WTC11 (cell line): ENCODE data around the gene ORM1. TPM values are rescaled to one million over a fixed set of nuclear protein-coding genes. Genes with fewer than 3 reads are reported as not detected.

Experiments
- ATAC-seq: fragments of 200-7000 bp; cut with Tn5 transposase; 2 replicates; pipeline ENCODE4 v1.10.0; 2021; ENCODE audit warnings: mild to moderate bottlenecking, moderate library complexity
- CTCF ChIA-PET: fragments of 300-600 bp; sonication (Branson Sonifier 250); formaldehyde crosslinking; loops from one replicate; lab custom pipeline; 2021; ENCODE audit warnings: antibody characterized with exemption; lab: Charles Lee
- POLR2A ChIA-PET: fragments of 350-600 bp; sonication (Branson Sonifier 250); formaldehyde crosslinking; loops from one replicate; lab custom pipeline; 2021; ENCODE audit warnings: antibody characterized with exemption; lab: Charles Lee
- DNase-seq: peaks from one replicate; pipeline ENCODE4 v3.0.0; 2021; ENCODE audit warnings: low spot score
- H3K27ac Mint-ChIP-seq: 2 replicates; pipeline ENCODE4 v1.8.0; 2021; ENCODE audit warnings: mixed read lengths
- H3K27me3 Mint-ChIP-seq: 2 replicates; pipeline ENCODE4 v1.8.0; 2021; ENCODE audit warnings: low read depth, mild to moderate bottlenecking, moderate library complexity, mixed read lengths
- H3K36me3 Mint-ChIP-seq: 2 replicates; pipeline ENCODE4 v1.8.0; 2021; ENCODE audit warnings: mixed read lengths
- H3K4me1 Mint-ChIP-seq: 2 replicates; pipeline ENCODE4 v1.8.0; 2022; ENCODE audit warnings: mixed read lengths
- H3K4me3 Mint-ChIP-seq: 2 replicates; pipeline ENCODE4 v1.8.0; 2021; ENCODE audit warnings: mild to moderate bottlenecking, moderate library complexity, mixed read lengths
- H3K9me3 Mint-ChIP-seq: 2 replicates; pipeline ENCODE4 v1.8.0; 2021; ENCODE audit warnings: mixed read lengths
- CTCF ChIP-seq: fragments of 200-600 bp; IDR thresholded peaks from 2 replicates; pipeline ENCODE4 v1.8.0; 2022; ENCODE audit warnings: antibody characterized with exemption
- E2F1 ChIP-seq: sonication (generic); formaldehyde crosslinking; IDR thresholded peaks from 2 replicates; pipeline ENCODE4 v1.8.0; 2022; ENCODE audit warnings: mild to moderate bottlenecking, missing genetic modification reagents
- ESRRA ChIP-seq: sonication (generic); formaldehyde crosslinking; IDR thresholded peaks from 2 replicates; pipeline ENCODE4 v1.8.1; 2022; ENCODE audit warnings: mild to moderate bottlenecking, missing genetic modification reagents, borderline replicate concordance
- ETV6 ChIP-seq: sonication (generic); formaldehyde crosslinking; IDR thresholded peaks from 2 replicates; pipeline ENCODE4 v1.8.1; 2022; ENCODE audit warnings: mild to moderate bottlenecking, missing genetic modification reagents
- FOXJ3 ChIP-seq: sonication (generic); formaldehyde crosslinking; IDR thresholded peaks from 2 replicates; pipeline ENCODE4 v1.9.0; 2021; ENCODE audit warnings: missing genetic modification reagents, mild to moderate bottlenecking, borderline replicate concordance
- FOXP1 ChIP-seq: sonication (generic); formaldehyde crosslinking; IDR thresholded peaks from 2 replicates; pipeline ENCODE4 v1.8.0; 2022; ENCODE audit warnings: missing genetic modification reagents, mild to moderate bottlenecking, moderate library complexity, borderline replicate concordance
- FOXP4 ChIP-seq: sonication (generic); formaldehyde crosslinking; IDR thresholded peaks from 2 replicates; pipeline ENCODE4 v1.8.0; 2022; ENCODE audit warnings: mild to moderate bottlenecking, missing genetic modification reagents
- MXD4 ChIP-seq: fragments of 250-450 bp; sonication (Bioruptor Pico); IDR thresholded peaks from 2 replicates; pipeline ENCODE4 v1.8.0; 2021; ENCODE audit warnings: mild to moderate bottlenecking, moderate library complexity, borderline replicate concordance
- MYBL2 ChIP-seq: sonication (generic); formaldehyde crosslinking; IDR thresholded peaks from 2 replicates; pipeline ENCODE4 v1.8.1; 2023; ENCODE audit warnings: mild to moderate bottlenecking, moderate library complexity, missing genetic modification reagents
- NFATC4 ChIP-seq: fragments of 250-450 bp; sonication (Bioruptor Pico); IDR thresholded peaks from 2 replicates; pipeline ENCODE4 v1.9.0; 2021; ENCODE audit warnings: mild to moderate bottlenecking
- NFE2L1 ChIP-seq: sonication (generic); formaldehyde crosslinking; IDR thresholded peaks from 2 replicates; pipeline ENCODE4 v1.8.1; 2023; ENCODE audit warnings: missing genetic modification reagents
- TP53 ChIP-seq: sonication (generic); formaldehyde crosslinking; IDR thresholded peaks from 2 replicates; pipeline ENCODE4 v1.8.1; 2023; ENCODE audit warnings: mild to moderate bottlenecking, missing genetic modification reagents
- ZNF121 ChIP-seq: sonication (generic); formaldehyde crosslinking; IDR thresholded peaks from 2 replicates; pipeline ENCODE4 v1.8.0; 2023; ENCODE audit warnings: missing genetic modification reagents
- ZNF138 ChIP-seq: sonication (generic); formaldehyde crosslinking; conservative IDR thresholded peaks from 2 replicates; pipeline ENCODE4 v1.8.1; 2022; ENCODE audit warnings: mild to moderate bottlenecking, moderate library complexity, missing genetic modification reagents
- ZNF263 ChIP-seq: sonication (generic); formaldehyde crosslinking; IDR thresholded peaks from 2 replicates; pipeline ENCODE4 v1.8.1; 2022; ENCODE audit warnings: low read depth, mild to moderate bottlenecking, moderate library complexity, missing genetic modification reagents
- ZNF317 ChIP-seq: sonication (generic); formaldehyde crosslinking; IDR thresholded peaks from 2 replicates; pipeline ENCODE4 v1.8.1; 2023; ENCODE audit warnings: low read depth, mild to moderate bottlenecking, moderate library complexity, missing genetic modification reagents, borderline replicate concordance
- ZNF396 ChIP-seq: fragments of 250-450 bp; sonication (Bioruptor Pico); IDR thresholded peaks from 2 replicates; pipeline ENCODE4 v1.8.0; 2021; ENCODE audit warnings: mild to moderate bottlenecking, moderate library complexity, borderline replicate concordance
- ZNF423 ChIP-seq: fragments of 250-450 bp; sonication (Bioruptor Pico); IDR thresholded peaks from 2 replicates; pipeline ENCODE4 v2.1.2; 2022; ENCODE audit warnings: mild to moderate bottlenecking, moderate library complexity
- total RNA-seq: library from RNA; stranded (reverse); gene quantifications from 3 replicates; pipeline ENCODE4 v1.2.3, GENCODE V29; 2021
- TF ChIP-seq, protein P1 (sequence below): fragments of 250-450 bp; sonication (Bioruptor Pico); IDR thresholded peaks from 2 replicates; pipeline ENCODE4 v1.9.0; 2021; ENCODE audit warnings: mild to moderate bottlenecking, borderline replicate concordance
- TF ChIP-seq, protein P2 (sequence below): sonication (generic); formaldehyde crosslinking; IDR thresholded peaks from 2 replicates; pipeline ENCODE4 v1.8.1; 2023; ENCODE audit warnings: mild to moderate bottlenecking, missing genetic modification reagents
- TF ChIP-seq, protein P3 (sequence below): sonication (generic); formaldehyde crosslinking; IDR thresholded peaks from 2 replicates; pipeline ENCODE4 v1.8.0; 2023; ENCODE audit warnings: missing genetic modification reagents, mild to moderate bottlenecking, borderline replicate concordance

The ORM1 gene
- total RNA-seq, 1 experiment from 2014 or later, result 3.9 TPM

DNA sequence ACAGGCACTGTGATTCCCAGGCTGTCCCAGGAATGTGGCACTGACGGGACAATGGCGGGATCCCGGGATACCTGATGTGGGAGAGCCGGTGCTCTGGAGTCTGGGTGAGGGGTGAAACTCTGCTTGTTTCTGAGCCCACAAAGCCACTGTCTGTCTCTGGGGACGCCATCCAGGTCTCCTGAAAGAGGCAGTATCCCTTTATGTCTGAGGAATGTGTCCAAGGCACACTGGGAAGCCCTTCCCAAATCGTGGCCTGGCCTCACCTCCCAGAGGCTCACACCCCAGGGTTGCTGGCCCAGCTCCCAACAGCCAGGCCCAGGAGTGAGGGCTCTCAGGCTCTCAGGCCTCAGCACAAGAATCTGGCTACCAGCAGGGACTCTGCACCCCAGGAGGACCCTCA, 33.9 kb downstream of the ORM1 start:
- no peaks in the 10 kb centered on the region for H3K4me1 Mint-ChIP-seq
- H3K27me3 Mint-ChIP-seq, result no peaks in the 10 kb centered on the region
- H3K27ac Mint-ChIP-seq, result no peak overlapping the region
- no peak overlapping the region for H3K4me3 Mint-ChIP-seq
- ATAC-seq (no peak), DNase-seq (no peak)
- H3K9me3 Mint-ChIP-seq, result no peaks in the 10 kb centered on the region
- TF ChIP-seq ZNF263 (CRISPR knock-in tag), result no peak
- peaks cover 45% of the 10 kb centered on the region for H3K36me3 Mint-ChIP-seq
- ChIA-PET CTCF (no interaction called here), POLR2A (no interaction called here)

DNA sequence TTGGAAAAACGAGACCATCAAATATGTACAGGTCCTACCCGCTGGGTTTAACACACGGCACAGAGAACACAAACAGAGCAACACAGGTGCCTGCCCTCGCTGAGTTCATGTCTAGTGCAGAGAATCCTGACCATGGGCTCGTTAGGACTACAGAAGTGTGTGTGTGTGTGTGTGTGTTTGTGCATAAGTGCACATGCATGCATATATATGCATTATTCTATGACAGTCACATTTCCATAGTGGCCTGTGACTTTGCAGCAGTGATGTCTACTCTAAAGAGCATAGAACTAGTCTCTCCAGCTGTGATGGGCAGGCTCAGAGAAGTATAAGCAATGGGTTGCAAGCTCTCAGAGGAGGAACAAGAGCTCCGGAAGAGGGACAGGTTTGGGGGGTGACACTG, 34.5 kb downstream of the ORM1 start:
- no peak overlapping the region for H3K27ac Mint-ChIP-seq
- CTCF ChIA-PET, result no interaction called here

More for the DNA sequence above, 34.5 kb downstream of the ORM1 start:
- no peaks in the 10 kb centered on the region for H3K27me3 Mint-ChIP-seq
- peaks cover 47% of the 10 kb centered on the region for H3K36me3 Mint-ChIP-seq
- POLR2A ChIA-PET, result no interaction called here
- H3K4me3 Mint-ChIP-seq, result no peak overlapping the region
- H3K9me3 Mint-ChIP-seq, result no peaks in the 10 kb centered on the region
- TF ChIP-seq ZNF423 (CRISPR knock-in tag) (no peak), ZNF396 (CRISPR knock-in tag) (no peak), NFATC4 (no peak), MYBL2 (CRISPR knock-in tag) (no peak), ZNF317 (no peak), CTCF (no peak), ESRRA (no peak), ETV6 (CRISPR knock-in tag) (no peak), NFE2L1 (no peak), MXD4 (no peak), TP53 (CRISPR knock-in tag) (no peak), FOXJ3 (no peak), E2F1 (CRISPR knock-in tag) (no peak), ZNF121 (CRISPR knock-in tag) (no peak), ZNF138 (CRISPR knock-in tag) (no peak), FOXP4 (CRISPR knock-in tag) (no peak), FOXP1 (CRISPR knock-in tag) (no peak)
- TF ChIP-seq, protein P1, sequence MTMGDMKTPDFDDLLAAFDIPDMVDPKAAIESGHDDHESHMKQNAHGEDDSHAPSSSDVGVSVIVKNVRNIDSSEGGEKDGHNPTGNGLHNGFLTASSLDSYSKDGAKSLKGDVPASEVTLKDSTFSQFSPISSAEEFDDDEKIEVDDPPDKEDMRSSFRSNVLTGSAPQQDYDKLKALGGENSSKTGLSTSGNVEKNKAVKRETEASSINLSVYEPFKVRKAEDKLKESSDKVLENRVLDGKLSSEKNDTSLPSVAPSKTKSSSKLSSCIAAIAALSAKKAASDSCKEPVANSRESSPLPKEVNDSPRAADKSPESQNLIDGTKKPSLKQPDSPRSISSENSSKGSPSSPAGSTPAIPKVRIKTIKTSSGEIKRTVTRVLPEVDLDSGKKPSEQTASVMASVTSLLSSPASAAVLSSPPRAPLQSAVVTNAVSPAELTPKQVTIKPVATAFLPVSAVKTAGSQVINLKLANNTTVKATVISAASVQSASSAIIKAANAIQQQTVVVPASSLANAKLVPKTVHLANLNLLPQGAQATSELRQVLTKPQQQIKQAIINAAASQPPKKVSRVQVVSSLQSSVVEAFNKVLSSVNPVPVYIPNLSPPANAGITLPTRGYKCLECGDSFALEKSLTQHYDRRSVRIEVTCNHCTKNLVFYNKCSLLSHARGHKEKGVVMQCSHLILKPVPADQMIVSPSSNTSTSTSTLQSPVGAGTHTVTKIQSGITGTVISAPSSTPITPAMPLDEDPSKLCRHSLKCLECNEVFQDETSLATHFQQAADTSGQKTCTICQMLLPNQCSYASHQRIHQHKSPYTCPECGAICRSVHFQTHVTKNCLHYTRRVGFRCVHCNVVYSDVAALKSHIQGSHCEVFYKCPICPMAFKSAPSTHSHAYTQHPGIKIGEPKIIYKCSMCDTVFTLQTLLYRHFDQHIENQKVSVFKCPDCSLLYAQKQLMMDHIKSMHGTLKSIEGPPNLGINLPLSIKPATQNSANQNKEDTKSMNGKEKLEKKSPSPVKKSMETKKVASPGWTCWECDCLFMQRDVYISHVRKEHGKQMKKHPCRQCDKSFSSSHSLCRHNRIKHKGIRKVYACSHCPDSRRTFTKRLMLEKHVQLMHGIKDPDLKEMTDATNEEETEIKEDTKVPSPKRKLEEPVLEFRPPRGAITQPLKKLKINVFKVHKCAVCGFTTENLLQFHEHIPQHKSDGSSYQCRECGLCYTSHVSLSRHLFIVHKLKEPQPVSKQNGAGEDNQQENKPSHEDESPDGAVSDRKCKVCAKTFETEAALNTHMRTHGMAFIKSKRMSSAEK (CRISPR knock-in tag), result no peak
- TF ChIP-seq, protein P2, sequence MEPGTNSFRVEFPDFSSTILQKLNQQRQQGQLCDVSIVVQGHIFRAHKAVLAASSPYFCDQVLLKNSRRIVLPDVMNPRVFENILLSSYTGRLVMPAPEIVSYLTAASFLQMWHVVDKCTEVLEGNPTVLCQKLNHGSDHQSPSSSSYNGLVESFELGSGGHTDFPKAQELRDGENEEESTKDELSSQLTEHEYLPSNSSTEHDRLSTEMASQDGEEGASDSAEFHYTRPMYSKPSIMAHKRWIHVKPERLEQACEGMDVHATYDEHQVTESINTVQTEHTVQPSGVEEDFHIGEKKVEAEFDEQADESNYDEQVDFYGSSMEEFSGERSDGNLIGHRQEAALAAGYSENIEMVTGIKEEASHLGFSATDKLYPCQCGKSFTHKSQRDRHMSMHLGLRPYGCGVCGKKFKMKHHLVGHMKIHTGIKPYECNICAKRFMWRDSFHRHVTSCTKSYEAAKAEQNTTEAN, result no peak
- TF ChIP-seq, protein P3, sequence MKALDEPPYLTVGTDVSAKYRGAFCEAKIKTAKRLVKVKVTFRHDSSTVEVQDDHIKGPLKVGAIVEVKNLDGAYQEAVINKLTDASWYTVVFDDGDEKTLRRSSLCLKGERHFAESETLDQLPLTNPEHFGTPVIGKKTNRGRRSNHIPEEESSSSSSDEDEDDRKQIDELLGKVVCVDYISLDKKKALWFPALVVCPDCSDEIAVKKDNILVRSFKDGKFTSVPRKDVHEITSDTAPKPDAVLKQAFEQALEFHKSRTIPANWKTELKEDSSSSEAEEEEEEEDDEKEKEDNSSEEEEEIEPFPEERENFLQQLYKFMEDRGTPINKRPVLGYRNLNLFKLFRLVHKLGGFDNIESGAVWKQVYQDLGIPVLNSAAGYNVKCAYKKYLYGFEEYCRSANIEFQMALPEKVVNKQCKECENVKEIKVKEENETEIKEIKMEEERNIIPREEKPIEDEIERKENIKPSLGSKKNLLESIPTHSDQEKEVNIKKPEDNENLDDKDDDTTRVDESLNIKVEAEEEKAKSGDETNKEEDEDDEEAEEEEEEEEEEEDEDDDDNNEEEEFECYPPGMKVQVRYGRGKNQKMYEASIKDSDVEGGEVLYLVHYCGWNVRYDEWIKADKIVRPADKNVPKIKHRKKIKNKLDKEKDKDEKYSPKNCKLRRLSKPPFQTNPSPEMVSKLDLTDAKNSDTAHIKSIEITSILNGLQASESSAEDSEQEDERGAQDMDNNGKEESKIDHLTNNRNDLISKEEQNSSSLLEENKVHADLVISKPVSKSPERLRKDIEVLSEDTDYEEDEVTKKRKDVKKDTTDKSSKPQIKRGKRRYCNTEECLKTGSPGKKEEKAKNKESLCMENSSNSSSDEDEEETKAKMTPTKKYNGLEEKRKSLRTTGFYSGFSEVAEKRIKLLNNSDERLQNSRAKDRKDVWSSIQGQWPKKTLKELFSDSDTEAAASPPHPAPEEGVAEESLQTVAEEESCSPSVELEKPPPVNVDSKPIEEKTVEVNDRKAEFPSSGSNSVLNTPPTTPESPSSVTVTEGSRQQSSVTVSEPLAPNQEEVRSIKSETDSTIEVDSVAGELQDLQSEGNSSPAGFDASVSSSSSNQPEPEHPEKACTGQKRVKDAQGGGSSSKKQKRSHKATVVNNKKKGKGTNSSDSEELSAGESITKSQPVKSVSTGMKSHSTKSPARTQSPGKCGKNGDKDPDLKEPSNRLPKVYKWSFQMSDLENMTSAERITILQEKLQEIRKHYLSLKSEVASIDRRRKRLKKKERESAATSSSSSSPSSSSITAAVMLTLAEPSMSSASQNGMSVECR, result no peak
- DNase-seq (no peak), ATAC-seq (no peak)
- H3K4me1 Mint-ChIP-seq, result no peaks in the 10 kb centered on the region
